ENCODE data around the gene CASP6. TPM values are rescaled to one million over a fixed set of nuclear protein-coding genes. Genes with fewer than 3 reads are reported as not detected.

Gene CASP6
- total RNA-seq, 1 experiment from 2014 or later = 8.1 TPM

DNA sequence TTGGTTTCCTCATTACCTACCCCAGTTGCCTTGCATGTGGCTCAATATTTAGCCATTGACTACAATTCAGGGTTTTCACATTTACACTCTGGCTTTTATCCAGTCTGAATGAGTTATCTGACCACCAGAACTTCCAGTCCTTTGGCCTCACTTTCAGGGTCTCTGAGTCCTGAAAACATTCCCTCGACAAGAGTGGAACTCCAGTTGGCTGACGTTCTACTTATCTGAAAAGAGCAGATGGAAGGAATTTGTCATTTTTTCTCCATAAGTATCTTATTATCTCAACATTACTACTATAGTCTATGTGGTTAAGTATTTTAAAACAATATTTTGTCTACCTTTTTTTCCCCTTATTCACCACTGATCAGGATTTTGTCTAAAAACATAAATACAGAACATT lies 5.2 kb upstream of the CASP6 start:
- TF ChIP-seq, protein P1, sequence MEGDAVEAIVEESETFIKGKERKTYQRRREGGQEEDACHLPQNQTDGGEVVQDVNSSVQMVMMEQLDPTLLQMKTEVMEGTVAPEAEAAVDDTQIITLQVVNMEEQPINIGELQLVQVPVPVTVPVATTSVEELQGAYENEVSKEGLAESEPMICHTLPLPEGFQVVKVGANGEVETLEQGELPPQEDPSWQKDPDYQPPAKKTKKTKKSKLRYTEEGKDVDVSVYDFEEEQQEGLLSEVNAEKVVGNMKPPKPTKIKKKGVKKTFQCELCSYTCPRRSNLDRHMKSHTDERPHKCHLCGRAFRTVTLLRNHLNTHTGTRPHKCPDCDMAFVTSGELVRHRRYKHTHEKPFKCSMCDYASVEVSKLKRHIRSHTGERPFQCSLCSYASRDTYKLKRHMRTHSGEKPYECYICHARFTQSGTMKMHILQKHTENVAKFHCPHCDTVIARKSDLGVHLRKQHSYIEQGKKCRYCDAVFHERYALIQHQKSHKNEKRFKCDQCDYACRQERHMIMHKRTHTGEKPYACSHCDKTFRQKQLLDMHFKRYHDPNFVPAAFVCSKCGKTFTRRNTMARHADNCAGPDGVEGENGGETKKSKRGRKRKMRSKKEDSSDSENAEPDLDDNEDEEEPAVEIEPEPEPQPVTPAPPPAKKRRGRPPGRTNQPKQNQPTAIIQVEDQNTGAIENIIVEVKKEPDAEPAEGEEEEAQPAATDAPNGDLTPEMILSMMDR (IDR thresholded peaks at IDR 0.05; ENCODE audit: unreplicated experiment) = no peak
- BruUV-seq (replicated peaks) = no TSS peak
- ChIA-PET CTCF (no interaction called here), POLR2A (interaction anchor here (1.1 kb wide), 1 partner anchor 7 kb away, joined by 4 read pairs; no protein-coding TSS in a partner anchor)
- Mint-ChIP-seq H3K4me3 (ENCODE audit: unreplicated experiment) (no peak overlapping the region), H3K9me3 (ENCODE audit: unreplicated experiment) (no peaks in the 10 kb centered on the region), H3K27ac (ENCODE audit: low read depth, unreplicated experiment) (no peak overlapping the region), H3K4me1 (ENCODE audit: insufficient read depth, unreplicated experiment) (peaks cover 6% of the 10 kb centered on the region), H3K36me3 (ENCODE audit: insufficient read depth, unreplicated experiment) (peaks cover 56% of the 10 kb centered on the region), H3K27me3 (ENCODE audit: insufficient read depth, unreplicated experiment) (no peaks in the 10 kb centered on the region)
- intact Hi-C loops (cut with micrococcal nuclease) = no loop called here
- no peak for DNase-seq (ENCODE audit: unreplicated experiment)

DNA sequence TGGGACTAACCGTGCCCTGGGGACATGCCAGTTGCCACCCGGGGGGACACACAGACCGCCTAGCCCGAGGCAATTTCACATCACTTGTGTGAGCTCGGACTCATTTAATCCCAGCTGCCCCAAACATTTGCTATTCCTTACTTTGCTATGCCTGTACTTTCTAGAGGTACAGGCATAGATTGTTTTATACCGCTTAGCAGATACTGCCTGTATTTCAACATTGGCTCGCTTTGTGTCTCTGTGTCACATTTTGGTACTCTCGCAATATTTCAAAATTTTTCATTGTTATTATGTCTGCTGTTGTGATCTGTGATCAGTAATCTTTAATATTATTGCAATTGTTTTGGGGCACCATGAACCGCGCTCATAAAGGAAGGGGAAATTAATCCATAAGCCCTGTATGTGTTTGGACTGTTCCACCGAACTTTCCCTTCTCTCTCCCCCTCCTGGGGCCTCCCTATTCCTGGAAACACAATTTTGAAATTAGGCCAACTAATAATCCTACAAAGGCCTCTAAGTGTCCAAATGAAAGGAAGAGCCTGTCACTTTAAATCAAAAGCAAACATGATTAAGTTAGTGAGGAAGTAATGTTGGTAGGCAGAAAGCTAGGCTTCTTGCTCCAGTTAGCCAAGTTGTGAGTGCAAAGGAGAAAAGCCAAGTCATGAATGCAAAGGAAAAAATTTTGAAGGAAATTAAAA lies 568 bp upstream of the CASP6 start:
- H3K36me3 Mint-ChIP-seq (ENCODE audit: insufficient read depth, unreplicated experiment) = peaks cover 39% of the 10 kb centered on the region
- peak; percentile 15 for DNase-seq (ENCODE audit: unreplicated experiment)
- intact Hi-C loops (cut with micrococcal nuclease) = loop anchor here (1.0 to 2.0 kb wide), 6 partner anchors 25 to 277 kb away; partner anchors contain the start of gene SEC24B
- ChIA-PET CTCF (interaction anchor here (0.6 to 2.3 kb wide), 16 partner anchors 9 to 1706 kb away, joined by 3 to 11 read pairs (median 3); partner anchors contain the start of genes PLA2G12A and SEC24B), POLR2A (interaction anchor here (0.6 to 3.9 kb wide), 19 partner anchors 8 to 299 kb away, joined by 3 to 39 read pairs (median 4); partner anchors contain the start of genes CFI, GAR1, MCUB and PLA2G12A)
- peak overlapping the region; percentile 95 for H3K27ac Mint-ChIP-seq (ENCODE audit: low read depth, unreplicated experiment)
- no peaks in the 10 kb centered on the region for H3K9me3 Mint-ChIP-seq (ENCODE audit: unreplicated experiment)
- TF ChIP-seq, protein P1 (IDR thresholded peaks at IDR 0.05; ENCODE audit: unreplicated experiment) = no peak
- H3K27me3 Mint-ChIP-seq (ENCODE audit: insufficient read depth, unreplicated experiment) = no peaks in the 10 kb centered on the region
- peaks cover 28% of the 10 kb centered on the region for H3K4me1 Mint-ChIP-seq (ENCODE audit: insufficient read depth, unreplicated experiment)
- no TSS peak for BruUV-seq (replicated peaks)
- H3K4me3 Mint-ChIP-seq (ENCODE audit: unreplicated experiment) = peak overlapping the region; percentile 94

DNA sequence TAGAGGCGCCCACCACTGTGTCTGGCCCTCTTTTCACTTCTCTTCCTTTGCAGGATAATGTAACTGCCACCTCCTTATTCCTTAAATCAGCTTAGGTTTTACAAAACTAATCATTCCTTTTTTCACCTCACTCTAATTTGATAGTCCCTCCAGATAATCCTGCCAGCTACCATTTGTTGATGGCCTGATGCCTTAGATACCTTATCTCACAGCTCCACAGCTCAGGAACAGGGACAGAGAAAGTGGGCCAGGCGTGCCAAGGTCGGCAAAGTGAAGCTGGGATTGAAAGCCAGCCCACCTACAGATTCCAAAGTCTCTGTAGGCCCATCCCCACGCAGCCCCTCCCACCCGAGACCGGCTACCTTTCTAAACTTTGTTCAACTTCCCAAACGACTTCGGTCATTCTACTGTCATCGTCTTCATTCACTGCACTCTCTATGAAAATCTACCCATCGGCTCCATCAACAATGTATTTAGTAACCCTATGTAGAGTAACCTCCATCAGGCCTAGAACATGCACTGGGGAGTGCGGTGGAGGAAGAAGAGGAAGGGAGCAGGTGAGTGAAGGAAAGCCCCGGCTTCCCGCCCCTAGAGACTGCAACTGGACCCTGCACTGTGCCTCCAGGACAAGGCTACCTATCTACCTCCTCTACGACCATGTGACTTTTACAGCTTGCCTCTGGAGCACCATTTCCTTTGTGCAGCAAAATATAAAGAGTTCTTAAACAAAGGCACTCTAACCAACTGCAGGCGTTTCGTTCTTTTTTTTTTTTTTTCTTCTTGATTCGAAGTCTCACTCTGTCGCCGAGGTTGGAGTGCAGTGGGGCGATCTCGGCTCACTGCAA lies 1.5 kb downstream of the CASP6 start:
- Mint-ChIP-seq H3K9me3 (ENCODE audit: unreplicated experiment) (no peaks in the 10 kb centered on the region), H3K27ac (ENCODE audit: low read depth, unreplicated experiment) (peak overlapping the region; percentile 95), H3K36me3 (ENCODE audit: insufficient read depth, unreplicated experiment) (peaks cover 27% of the 10 kb centered on the region), H3K4me3 (ENCODE audit: unreplicated experiment) (peak overlapping the region; percentile 94), H3K27me3 (ENCODE audit: insufficient read depth, unreplicated experiment) (no peaks in the 10 kb centered on the region), H3K4me1 (ENCODE audit: insufficient read depth, unreplicated experiment) (peaks cover 28% of the 10 kb centered on the region)
- intact Hi-C loops (cut with micrococcal nuclease) = loop anchor here (1.0 to 2.0 kb wide), 2 partner anchors 140 to 277 kb away; no protein-coding TSS in a partner anchor
- ChIA-PET CTCF (interaction anchor here (0.6 to 3.6 kb wide), 13 partner anchors 8 to 306 kb away, joined by 3 to 19 read pairs (median 5); partner anchors contain the start of gene PLA2G12A), POLR2A (interaction anchor here (0.6 to 3.9 kb wide), 12 partner anchors 7 to 288 kb away, joined by 3 to 39 read pairs (median 4); partner anchors contain the start of genes MCUB, PLA2G12A and SEC24B)
- peak; percentile 5 for DNase-seq (ENCODE audit: unreplicated experiment)
- BruUV-seq (replicated peaks) = no TSS peak
- TF ChIP-seq, protein P1 (IDR thresholded peaks at IDR 0.05; ENCODE audit: unreplicated experiment) = no peak
